Measurements from ENCODE around the gene RNF39. TPM values are rescaled to one million over a fixed set of nuclear protein-coding genes. Genes with fewer than 3 reads are reported as not detected.

The RNF39 gene, protein sequence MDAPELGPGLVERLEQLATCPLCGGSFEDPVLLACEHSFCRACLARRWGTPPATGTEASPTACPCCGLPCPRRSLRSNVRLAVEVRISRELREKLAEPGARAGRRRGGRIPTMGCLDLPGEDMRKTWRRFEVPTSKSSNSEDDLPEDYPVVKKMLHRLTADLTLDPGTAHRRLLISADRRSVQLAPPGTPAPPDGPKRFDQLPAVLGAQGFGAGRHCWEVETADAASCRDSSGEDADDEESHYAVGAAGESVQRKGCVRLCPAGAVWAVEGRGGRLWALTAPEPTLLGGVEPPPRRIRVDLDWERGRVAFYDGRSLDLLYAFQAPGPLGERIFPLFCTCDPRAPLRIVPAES
- total RNA-seq, result not detected

DNA sequence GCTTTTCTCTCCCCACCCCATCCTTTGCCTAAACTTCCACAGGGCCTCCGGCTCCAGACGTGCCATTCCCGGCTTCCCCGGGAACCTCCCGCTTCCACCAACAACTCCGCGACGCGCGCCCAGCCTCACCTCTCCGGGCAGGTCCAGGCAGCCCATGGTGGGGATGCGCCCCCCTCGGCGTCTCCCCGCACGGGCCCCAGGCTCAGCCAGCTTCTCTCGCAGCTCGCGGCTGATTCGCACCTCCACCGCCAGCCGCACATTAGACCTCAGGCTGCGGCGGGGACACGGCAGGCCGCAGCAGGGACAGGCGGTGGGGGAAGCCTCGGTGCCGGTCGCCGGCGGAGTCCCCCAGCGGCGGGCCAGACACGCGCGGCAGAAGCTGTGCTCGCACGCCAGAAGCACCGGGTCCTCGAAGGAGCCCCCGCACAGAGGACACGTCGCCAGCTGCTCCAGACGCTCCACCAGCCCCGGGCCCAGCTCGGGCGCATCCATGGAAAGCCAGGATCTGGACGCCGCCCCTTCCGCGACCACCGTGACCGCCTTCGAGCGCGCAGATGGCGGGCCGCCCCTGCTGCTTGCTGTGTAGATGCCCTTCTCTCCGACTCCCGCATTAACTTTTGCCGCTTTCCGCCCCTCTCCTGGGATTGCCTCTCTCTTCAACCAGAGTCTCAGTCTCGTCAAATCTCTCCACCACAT is at the start of gene RNF39:
TSS of gene RNF39 (minus strand) at position 676 of the 696 bp plus-strand sequence. CDS start at position 492, 184 bp downstream.

DNA sequence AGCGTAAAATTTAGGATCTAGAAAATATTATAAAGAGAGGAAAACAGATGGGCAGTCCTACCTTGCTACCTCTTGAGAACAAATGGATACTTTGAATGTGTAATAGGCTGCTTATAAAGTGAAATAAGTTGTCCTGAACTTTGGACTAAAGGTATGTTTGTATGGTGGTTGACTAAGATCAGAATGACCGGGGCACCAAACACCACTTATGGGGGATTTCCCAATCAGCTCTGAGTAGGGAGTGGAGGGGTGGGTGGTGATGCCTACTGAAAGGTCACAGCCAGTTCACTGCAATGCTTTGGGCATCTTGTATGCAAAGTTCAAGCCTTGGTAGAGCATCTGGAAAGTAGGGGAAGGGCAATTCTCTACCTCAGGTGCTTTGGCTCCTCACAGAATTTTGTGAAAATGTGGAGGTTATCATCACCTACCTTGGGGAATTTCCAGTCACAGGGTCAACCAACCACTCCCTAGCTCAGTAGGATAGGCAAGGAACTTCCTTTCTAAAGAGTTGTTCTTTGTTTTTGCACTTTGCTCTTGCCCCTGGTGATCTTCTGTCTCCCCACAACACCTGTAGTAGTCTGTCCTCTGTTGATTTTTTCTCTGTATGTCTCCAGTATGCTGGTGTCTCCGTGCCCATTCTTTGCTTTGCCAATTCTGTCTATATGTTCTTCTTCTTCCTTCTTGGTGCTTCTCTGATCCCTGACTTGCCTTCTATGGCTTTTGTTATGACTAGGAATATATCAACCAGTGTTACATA is 37.6 kb upstream of the RNF39 start, which contains the start of gene TRIM31:
TSS of gene TRIM31 (minus strand) at position 88 of the 757 bp plus-strand sequence. CDS start 285 bp downstream, outside the sequence.

DNA sequence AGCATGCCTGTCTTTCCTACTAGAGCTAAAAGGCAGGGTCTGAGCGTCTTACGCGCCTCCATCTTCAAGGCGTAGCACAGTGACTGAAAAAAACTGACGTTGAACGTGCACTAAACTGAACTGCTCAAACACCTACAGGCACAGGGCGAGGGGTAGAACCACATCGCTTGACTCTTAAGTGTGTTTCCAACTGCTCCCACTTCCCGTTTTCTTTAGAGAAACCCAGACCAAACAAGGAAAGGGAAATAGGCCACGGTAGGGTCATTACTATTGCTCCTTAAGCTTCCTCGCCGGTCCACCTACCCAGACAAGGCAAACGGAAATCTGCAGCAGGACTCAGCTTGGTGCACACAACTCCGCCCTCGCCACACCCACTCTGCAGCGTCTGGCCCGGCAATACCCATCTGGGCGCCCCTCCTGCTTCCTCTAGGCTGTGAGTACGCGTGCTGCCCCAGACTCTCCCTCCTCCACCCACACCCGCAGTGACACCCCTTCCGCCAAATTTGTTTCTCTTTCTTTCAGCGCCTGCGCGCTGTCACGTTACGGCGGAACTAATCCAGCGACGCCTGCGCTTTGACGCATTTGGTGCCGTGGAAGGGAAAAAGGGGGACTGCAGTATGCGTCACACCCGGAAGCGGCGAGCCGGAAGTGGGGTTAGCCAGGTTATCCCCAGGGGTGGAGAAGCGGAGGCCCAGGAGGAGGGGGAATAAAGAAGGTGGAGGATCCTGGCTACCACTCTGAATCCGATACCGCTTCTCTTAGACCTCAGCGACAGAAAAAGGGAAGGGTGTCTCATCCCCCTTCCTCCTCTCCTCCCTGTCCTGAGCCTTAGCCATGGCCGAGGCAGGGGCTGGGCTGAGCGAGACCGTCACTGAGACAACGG is 8.8 kb downstream of the RNF39 start, which contains the start of gene PPP1R11:
TSS of gene PPP1R11 (plus strand) at position 622 of the 883 bp plus-strand sequence. CDS start at position 835, 213 bp downstream.

DNA sequence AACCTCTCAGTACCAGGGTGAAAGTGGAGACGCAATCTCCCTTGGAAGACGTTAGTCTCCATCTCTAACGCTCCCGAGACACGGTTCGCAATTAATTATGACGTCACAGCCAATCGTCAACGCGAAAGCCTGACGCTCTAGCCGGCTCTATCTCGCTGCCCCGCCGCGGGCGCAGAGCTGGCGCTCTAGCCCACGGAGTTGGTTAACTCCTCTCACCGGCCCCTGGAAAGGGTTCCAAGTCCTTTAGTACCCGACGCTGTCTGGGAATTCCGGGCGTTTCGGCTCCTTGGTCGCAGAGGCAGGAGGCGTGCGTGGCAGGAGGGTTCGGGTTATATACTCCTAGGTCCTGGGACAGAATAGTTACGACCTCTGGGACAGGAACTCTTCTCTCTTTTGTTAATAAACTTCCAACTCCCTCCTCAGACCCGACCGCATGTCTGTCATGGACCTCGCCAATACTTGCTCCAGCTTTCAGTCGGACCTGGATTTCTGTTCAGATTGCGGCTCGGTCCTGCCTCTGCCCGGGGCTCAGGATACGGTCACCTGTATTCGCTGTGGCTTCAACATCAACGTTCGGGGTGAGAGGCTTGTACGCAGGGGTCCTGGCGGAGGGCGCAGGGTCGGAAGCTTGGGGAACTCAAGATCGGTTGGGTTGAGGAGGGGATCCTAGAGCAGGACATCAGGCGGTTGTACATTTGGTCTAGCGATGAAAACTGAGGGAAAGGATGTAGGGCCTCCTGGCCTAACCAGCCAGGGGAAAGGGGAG is 14.3 kb downstream of the RNF39 start, which contains the start of gene POLR1H:
TSS of gene POLR1H (plus strand) at position 174 of the 766 bp plus-strand sequence. CDS start at position 434, 260 bp downstream.

Small RNA genes within 50 kb of the gene (small RNA-seq; reads per million reads assigned to genes)
- gene RF02218 (ENCODE audit: low replicate concordance), result not detected
- gene RF02219 (ENCODE audit: low replicate concordance), result not detected
- gene RF02220 (ENCODE audit: low replicate concordance), result not detected

Other genes starting within 250 kb of the RNF39 start
- gene HLA-G, start 247.9 kb downstream of the RNF39 start, total RNA-seq, result not detected
- gene HLA-A, start 133.2 kb downstream of the RNF39 start, total RNA-seq, result 48.5 TPM
- 13.5 TPM for gene POLR1H, start 14.5 kb downstream of the RNF39 start, total RNA-seq
- gene PPP1R11, start 8.6 kb downstream of the RNF39 start, total RNA-seq, result 25.4 TPM
- gene TRIM31, start 37.3 kb upstream of the RNF39 start, total RNA-seq, result not detected
- gene TRIM40, start 60.4 kb upstream of the RNF39 start, total RNA-seq, result not detected
- gene TRIM10, start 85.4 kb upstream of the RNF39 start, total RNA-seq, result 0.31 TPM
- gene TRIM15, start 87.8 kb upstream of the RNF39 start, total RNA-seq, result not detected
- 16.3 TPM for gene TRIM26, start 137.6 kb upstream of the RNF39 start, total RNA-seq